OCI-LY7 (cell line): Measurements from ENCODE around the gene IFNGR1. TPM values are rescaled to one million over a fixed set of nuclear protein-coding genes. Genes with fewer than 3 reads are reported as not detected.
A peak's percentile ranks its signal among the peaks of the same experiment; 100 is the strongest.

Source experiments
- BruUV-seq: library from RNA; stranded (reverse); fragments of 400-500 nt; replicated peaks from 2 replicates; lab custom pipeline; 2021; lab: Mats Ljungman, UMichigan
- CTCF ChIA-PET: fragments of 300-600 bp; sonication (Branson Sonifier 250); formaldehyde crosslinking; loops from one replicate; lab custom pipeline; 2022; ENCODE audit warnings: antibody characterized with exemption; ENCODE audit not compliant: unreplicated experiment; lab: Charles Lee
- POLR2A ChIA-PET: fragments of 300-600 bp; sonication (Branson Sonifier 250); formaldehyde crosslinking; loops from one replicate; lab custom pipeline; 2022; ENCODE audit warnings: antibody characterized with exemption; lab: Charles Lee
- DNase-seq: peaks from one replicate; pipeline ENCODE4 v3.0.0-alpha.2; 2015; ENCODE audit warnings: low spot score
- H2AFZ ChIP-seq: fragments of 200-600 bp; sonication (generic), shearing (Covaris generic); 2 replicates; pipeline ENCODE4 v1.6.1; 2014; ENCODE audit warnings: mild to moderate bottlenecking, antibody characterized with exemption, low read length, moderate library complexity
- H3K27ac ChIP-seq: fragments of 200-600 bp; sonication (generic); 2 replicates; pipeline ENCODE4 v1.5.1; 2014; ENCODE audit warnings: mixed run types, low read depth, mild to moderate bottlenecking, moderate library complexity, low read length, inconsistent platforms; ENCODE audit not compliant: poor library complexity, severe bottlenecking
- H3K36me3 ChIP-seq: fragments of 200-600 bp; sonication (generic); 2 replicates; pipeline ENCODE4 v1.6.1; 2014; ENCODE audit warnings: mild to moderate bottlenecking, antibody characterized with exemption, low read length, moderate library complexity, mixed read lengths; ENCODE audit not compliant: insufficient read depth
- H3K4me1 ChIP-seq: fragments of 200-600 bp; sonication (generic); 2 replicates; pipeline ENCODE4 v1.5.1; 2014; ENCODE audit warnings: mild to moderate bottlenecking, low read length; ENCODE audit not compliant: insufficient read depth, poor library complexity, severe bottlenecking
- H3K4me2 ChIP-seq: fragments of 200-600 bp; sonication (generic); 2 replicates; pipeline ENCODE4 v1.6.1; 2014; ENCODE audit warnings: mild to moderate bottlenecking, low read length
- H3K4me3 ChIP-seq: fragments of 200-600 bp; sonication (generic); 2 replicates; pipeline ENCODE4 v1.5.1; 2014; ENCODE audit warnings: mild to moderate bottlenecking, low read depth, low read length; ENCODE audit not compliant: poor library complexity, severe bottlenecking
- H3K79me2 ChIP-seq: fragments of 200-600 bp; sonication (generic); 2 replicates; pipeline ENCODE4 v1.6.1; 2016; ENCODE audit warnings: low read depth, mild to moderate bottlenecking, low read length, moderate library complexity, mixed read lengths; ENCODE audit not compliant: insufficient read depth
- H3K9me2 ChIP-seq: fragments of 200-600 bp; sonication (generic); 2 replicates; pipeline ENCODE4 v1.6.1; 2016; ENCODE audit warnings: mild to moderate bottlenecking, low read length, mixed read lengths; ENCODE audit not compliant: insufficient read depth
- H3K9me3 ChIP-seq: fragments of 200-600 bp; sonication (generic); 2 replicates; pipeline ENCODE4 v1.6.1; 2014; ENCODE audit warnings: mild to moderate bottlenecking, mixed run types, low read length, mixed read lengths
- H4K20me1 ChIP-seq: fragments of 200-600 bp; sonication (generic); 2 replicates; pipeline ENCODE4 v1.6.1; 2014; ENCODE audit warnings: mild to moderate bottlenecking, antibody characterized with exemption, low read length, moderate library complexity, mixed read lengths; ENCODE audit not compliant: insufficient read depth
- EZH2phosphoT487 ChIP-seq: fragments of 200-600 bp; sonication (generic); IDR thresholded peaks from 2 replicates; pipeline ENCODE4 v1.6.1; 2018; ENCODE audit warnings: low read depth, borderline replicate concordance, mild to moderate bottlenecking, mixed run types, antibody characterized with exemption, low read length, moderate library complexity, mixed read lengths
- intact Hi-C: fragments of 100-400 bp; cut with micrococcal nuclease; formaldehyde crosslinking; loops from one replicate; pipeline ENCODE4 v1.10.0; 2022; ENCODE audit not compliant: unreplicated experiment
- total RNA-seq, 2 experiments: library from RNA; depleted of rRNA in 1 of 2; stranded (reverse); fragments of >200 nt in 1 of 2; shearing (Covaris generic) in 1 of 2; gene quantifications; 2 replicates each; pipeline ENCODE4 v1.2.3, GENCODE V29; 2014 to 2022
- TF ChIP-seq, protein P1 (sequence below): fragments of 200-600 bp; sonication (generic); conservative IDR thresholded peaks from 2 replicates; pipeline ENCODE4 v1.5.1; 2014; ENCODE audit warnings: mild to moderate bottlenecking, antibody characterized with exemption, low read length, moderate library complexity, mixed read lengths

The IFNGR1 gene
- total RNA-seq, 2 experiments from 2014 or later, result 23.2 to 23.6 TPM

DNA sequence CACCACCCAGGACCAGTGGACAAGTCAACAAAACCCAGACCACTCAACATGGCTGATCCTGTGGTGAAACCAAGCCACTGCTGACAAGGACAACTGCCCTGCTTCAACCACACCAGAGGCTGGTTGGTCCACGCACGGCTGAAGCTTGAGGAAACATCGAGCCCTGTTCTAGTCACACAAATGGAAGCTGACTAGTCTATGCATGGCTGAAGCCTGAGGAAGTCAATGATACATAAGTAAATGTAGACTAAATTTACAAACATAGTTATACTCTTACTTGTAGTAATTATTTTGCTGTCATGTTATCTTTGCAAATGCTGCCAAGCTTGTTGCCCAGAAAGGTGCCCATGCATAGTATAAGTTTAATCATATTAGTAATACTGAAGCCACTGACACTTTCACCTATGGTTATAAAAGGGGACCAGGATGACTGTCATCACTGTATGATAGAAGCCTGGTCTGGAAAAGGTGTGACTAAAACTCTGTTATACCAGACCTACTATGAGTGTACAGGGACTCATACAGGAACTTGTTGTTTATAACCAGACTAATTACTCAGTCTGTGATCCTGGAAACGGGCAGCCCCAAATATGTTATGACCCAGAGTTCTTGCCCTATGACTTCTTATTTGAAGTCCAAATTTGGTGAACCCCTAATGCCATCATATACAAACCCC, 51.3 kb downstream of the IFNGR1 start:
- Histone ChIP-seq H3K36me3 (no peaks in the 10 kb centered on the region; the same call in 1 of the 2 replicates), H3K79me2 (no peaks in the 10 kb centered on the region), H3K9me2 (no peaks in the 10 kb centered on the region), H3K4me1 (peaks cover 15% of the 10 kb centered on the region), H2AFZ (no peak overlapping the region), H3K4me3 (no peak overlapping the region), H3K9me3 (peaks cover 22% of the 10 kb centered on the region), H3K27ac (no peak overlapping the region), H3K4me2 (no peak overlapping the region), H4K20me1 (no peaks in the 10 kb centered on the region)
- DNase-seq, result no peak
- intact Hi-C loops, result loop anchor here (5.0 kb wide), 1 partner anchor 144 kb away; no protein-coding TSS in a partner anchor
- no peak for TF ChIP-seq EZH2phosphoT487
- TF ChIP-seq, protein P1, sequence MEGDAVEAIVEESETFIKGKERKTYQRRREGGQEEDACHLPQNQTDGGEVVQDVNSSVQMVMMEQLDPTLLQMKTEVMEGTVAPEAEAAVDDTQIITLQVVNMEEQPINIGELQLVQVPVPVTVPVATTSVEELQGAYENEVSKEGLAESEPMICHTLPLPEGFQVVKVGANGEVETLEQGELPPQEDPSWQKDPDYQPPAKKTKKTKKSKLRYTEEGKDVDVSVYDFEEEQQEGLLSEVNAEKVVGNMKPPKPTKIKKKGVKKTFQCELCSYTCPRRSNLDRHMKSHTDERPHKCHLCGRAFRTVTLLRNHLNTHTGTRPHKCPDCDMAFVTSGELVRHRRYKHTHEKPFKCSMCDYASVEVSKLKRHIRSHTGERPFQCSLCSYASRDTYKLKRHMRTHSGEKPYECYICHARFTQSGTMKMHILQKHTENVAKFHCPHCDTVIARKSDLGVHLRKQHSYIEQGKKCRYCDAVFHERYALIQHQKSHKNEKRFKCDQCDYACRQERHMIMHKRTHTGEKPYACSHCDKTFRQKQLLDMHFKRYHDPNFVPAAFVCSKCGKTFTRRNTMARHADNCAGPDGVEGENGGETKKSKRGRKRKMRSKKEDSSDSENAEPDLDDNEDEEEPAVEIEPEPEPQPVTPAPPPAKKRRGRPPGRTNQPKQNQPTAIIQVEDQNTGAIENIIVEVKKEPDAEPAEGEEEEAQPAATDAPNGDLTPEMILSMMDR, result no peak
- ChIA-PET POLR2A (no interaction called here), CTCF (no interaction called here)
- BruUV-seq, result no TSS peak

DNA sequence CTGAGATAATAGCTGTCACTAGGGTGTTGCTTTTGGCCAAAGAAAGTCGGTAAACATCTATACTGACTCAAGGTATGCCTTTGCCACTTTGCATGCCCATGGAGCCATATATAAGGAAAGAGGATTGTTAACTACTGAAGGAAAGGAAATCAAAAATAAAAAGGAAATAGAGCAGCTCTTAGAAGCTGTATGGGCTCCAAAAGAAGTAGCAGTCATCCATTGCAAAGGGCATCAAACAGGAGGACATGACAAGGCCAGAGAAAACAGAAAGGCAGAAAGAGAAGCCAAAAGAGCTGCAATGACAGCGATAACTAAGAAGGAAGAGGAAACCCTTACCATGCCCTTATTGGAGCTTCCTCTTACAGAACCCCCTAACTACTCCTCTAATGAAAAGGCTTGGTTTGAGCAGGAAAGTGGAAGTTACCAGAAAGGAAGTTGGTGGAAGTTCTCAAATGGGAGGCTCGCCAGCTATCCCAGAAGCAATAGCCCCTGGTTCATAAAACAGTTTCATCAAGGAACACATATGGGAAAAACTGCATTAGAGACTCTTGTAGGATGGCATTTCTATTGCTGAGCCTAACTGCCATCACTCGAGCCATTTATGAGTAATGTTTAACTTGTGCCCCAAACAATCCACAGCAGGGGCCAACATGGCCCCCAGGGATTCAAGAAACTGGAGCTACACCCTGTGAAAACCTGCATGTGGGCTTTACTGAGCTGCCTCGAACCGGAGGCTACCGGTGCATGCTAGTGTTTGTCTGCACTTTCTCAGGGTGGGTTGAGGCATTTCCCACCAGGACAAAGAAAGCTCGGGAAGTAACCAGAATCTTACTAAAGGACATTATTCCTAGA, 52.7 kb downstream of the IFNGR1 start:
- Histone ChIP-seq H3K9me2 (no peaks in the 10 kb centered on the region), H3K36me3 (no peaks in the 10 kb centered on the region; the same call in 1 of the 2 replicates), H3K4me3 (no peak overlapping the region), H2AFZ (peak overlapping the region; percentile 36; the same call in 1 of the 2 replicates), H4K20me1 (no peaks in the 10 kb centered on the region), H3K79me2 (no peaks in the 10 kb centered on the region), H3K4me1 (peaks cover 15% of the 10 kb centered on the region), H3K27ac (no peak overlapping the region), H3K9me3 (peaks cover 29% of the 10 kb centered on the region), H3K4me2 (no peak overlapping the region)
- TF ChIP-seq, protein P1, result no peak; the same call in 1 of the 2 replicates
- no peak for TF ChIP-seq EZH2phosphoT487
- CTCF ChIA-PET, result interaction anchor here (0.9 to 2.9 kb wide), 2 partner anchors 73 to 83 kb away, joined by 3 to 34 read pairs; no protein-coding TSS in a partner anchor
- POLR2A ChIA-PET, result interaction anchor here (0.7 to 2.1 kb wide), 7 partner anchors 11 to 81 kb away, joined by 3 to 8 read pairs (median 3); no protein-coding TSS in a partner anchor
- intact Hi-C loops, result loop anchor here (1.0 to 5.0 kb wide), 3 partner anchors 72 to 146 kb away; no protein-coding TSS in a partner anchor
- no peak for DNase-seq
- no TSS peak for BruUV-seq
